GM19455 (cell line): ENCODE measurements around the gene SCRN3.
"Not testable (repeated sequence)": the region's sequence is repeated elsewhere in the genome, so short reads cannot be mapped to it uniquely, and the experiment has no call there.

ENCODE experiments used
- ATAC-seq: cut with Tn5 transposase; IDR thresholded peaks from one replicate; pipeline ENCODE4 v1.9.1; 2021; ENCODE audit not compliant: unreplicated experiment

The SCRN3 gene, protein sequence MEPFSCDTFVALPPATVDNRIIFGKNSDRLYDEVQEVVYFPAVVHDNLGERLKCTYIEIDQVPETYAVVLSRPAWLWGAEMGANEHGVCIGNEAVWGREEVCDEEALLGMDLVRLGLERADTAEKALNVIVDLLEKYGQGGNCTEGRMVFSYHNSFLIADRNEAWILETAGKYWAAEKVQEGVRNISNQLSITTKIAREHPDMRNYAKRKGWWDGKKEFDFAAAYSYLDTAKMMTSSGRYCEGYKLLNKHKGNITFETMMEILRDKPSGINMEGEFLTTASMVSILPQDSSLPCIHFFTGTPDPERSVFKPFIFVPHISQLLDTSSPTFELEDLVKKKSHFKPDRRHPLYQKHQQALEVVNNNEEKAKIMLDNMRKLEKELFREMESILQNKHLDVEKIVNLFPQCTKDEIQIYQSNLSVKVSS

DNA sequence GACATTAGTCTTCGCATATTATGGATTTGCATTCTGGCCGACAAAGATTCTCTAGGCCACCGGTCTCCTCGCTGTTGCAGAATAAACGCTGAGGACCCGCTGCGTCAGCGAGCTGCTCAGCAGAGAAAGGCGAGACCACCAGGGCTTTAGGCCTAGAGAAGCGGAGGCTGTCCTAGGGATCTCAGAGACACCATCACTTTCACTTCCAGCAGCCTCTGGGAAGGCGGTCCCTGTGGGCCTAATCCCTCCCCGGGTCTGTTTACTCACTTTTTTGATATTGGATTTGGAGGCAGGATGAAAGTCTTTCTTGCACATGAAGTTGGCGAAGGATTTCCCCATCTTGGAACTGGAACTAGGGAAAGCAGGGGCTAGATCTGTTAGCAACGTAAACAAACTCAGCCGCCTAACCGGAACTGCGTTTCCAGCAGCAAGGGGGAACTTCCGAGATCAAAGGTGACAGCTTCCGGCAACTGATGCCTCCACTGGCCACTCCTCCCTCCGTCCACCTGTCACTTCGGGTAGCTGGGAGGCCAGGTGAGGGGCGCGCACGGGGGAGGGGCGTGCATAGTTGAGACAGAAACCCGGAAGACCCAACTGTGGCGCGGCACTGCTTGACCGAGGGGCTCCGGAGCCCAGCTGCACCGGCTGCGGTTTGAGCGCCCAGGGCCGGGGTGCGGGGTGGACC lies at the start of gene SCRN3:
SCRN3 (plus strand) TSS at position 447 of the 685 bp plus-strand sequence. CDS start 2,554 bp downstream, outside the sequence.
- ATAC-seq, result peak; percentile 97

DNA sequence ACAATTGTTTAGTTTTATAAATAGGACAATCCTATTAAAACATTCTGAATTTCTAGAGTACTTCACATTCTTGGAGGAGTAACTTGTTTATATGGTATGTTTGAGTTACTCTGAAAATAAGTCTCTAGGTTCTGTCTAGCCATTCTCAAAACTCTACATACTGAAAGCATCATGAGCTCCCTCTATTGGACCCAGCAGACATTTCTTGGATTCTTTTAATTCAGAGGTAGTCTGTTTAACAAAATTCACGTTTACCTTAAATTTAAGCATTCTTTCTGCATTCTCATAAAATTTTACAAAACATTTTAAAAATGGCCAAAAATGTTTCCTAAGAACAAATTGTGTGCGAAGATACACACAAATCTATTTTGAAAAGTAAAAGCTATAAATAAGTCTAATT lies 45.5 kb upstream of the SCRN3 start:
- no peak for ATAC-seq

DNA sequence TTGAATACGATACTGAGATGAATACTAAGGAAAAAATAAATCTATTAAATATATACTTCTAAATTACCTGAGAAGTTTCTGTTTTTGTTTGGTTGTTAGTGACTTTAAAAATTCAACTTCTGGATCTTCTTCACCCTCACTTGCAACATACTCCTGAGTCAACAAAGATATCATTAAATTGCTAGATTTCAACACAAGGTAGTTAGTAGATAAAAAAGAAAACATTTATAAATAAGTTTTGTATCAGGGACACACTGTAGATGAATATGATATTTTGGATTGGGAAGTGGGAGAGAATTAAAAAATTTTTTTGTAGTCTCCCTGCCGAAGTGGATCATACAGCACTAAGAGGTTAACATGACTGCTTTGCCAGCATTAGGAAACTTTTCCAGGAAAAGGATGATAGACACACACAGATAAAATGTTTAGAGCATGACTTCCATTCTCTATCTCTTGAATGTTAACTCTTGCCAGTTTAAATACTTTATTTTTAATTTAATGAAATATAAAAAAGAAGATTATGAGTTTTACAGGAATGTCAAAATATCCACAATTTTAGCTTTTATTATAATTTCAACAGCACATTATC lies 44.8 kb upstream of the SCRN3 start:
- ATAC-seq, result no peak

DNA sequence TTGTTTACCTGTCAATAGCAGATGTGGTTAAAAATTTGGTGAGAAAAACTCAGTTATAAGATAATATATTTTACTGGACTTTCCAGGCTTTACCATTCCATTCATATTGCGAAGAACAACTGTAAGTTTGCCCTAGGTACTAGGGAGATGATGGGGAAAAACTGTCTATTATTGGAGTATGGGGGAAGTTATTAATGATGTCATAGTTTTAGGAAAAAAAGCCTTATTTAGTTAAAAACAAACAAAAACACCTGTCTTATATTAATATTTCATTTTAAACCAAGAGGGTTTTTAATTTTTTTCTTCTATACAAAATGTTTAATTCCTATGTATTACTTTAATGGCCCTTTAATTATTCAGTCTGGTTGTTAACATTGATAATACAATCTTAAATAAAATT lies 42.5 kb upstream of the SCRN3 start:
- ATAC-seq, result no peak

DNA sequence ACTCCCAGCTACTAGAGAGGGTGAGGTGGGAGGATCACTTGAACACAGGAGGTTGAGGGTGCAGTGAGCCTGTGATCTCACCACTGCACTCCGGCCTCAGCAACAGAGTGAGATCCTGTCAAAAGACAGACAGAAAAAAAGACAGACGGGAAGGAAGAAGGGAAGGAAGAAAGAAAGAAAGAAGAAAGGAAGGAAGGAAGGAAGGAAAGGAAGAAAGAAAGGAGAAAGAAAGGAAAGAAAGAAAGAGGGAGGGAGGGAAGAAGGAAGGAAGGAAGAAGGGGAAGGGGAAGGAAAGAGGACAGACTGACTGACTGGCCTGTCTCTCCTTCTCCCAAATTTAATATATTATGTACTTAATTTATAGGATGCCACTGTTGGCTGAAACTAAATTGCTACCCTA lies 39.2 kb upstream of the SCRN3 start:
- no peak for ATAC-seq

DNA sequence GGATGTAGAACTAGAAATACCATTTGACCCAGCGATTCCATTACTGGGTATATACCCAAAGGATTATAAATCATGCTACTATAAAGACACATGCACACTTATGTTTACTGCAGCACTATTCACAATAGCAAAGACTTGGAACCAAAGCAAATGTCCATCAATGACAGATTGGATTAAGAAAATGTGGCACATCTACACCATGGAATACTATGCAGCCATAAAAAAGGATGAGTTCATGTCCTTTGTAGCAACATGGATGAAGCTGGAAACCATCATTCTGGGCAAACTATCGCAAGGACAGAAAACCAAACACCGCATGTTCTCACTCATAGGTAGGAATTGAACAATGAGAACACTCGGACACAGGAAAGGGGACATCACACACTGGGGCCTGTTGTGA lies 35.9 kb upstream of the SCRN3 start:
- ATAC-seq, result not testable (repeated sequence)

DNA sequence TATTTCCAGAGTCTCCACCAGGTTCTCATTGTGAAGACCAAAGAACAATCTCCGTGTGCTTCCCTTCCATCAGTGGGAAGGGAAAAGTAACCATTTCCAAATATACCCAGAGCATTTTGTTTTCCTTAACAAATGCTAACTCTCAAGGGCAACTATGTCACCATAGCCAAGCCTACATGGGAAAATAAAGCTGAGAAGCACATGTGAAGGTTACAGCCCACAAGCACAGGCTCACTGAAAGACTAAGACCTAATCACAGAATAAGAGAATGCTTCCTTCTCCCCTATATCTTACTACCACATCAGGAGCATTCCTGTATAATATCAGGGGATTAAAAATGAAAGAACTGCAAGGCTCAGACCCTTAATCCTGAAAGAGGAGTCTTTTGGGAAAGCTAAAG lies 32.6 kb upstream of the SCRN3 start:
- no peak for ATAC-seq

DNA sequence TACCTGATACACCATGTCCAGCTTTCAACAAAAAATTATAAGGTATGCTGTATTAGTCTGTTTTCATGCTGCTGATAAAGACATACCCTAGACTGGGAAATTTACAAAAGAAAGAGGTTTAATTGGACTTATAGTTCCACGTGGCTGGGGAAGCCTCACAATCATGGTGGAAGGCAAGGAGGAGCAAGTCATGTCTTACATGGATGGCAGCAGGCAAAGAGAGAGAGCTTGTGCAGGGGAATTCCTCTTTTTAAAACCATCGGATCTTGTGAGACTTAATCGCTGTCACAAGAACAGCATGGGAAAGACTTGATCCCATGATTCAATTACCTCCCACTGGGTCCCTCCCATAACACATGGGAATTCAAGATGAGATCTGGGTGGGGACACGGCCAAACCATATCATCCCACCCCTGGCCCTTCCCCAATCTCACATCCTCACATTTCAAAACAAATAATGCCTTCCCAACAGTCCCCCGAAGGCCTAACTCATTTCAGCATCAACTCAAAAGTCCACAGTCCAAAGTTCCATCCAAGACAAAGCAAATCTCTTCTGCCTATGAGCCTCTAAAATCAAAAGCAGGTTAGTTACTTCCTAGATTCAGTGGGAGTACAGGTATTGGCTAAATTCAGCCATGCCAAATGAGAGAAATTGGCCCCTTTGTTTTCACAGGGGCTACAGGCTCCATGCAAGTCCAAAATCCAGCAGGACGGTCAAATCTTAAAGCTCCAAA lies 31.9 kb upstream of the SCRN3 start:
- not testable (repeated sequence) for ATAC-seq

DNA sequence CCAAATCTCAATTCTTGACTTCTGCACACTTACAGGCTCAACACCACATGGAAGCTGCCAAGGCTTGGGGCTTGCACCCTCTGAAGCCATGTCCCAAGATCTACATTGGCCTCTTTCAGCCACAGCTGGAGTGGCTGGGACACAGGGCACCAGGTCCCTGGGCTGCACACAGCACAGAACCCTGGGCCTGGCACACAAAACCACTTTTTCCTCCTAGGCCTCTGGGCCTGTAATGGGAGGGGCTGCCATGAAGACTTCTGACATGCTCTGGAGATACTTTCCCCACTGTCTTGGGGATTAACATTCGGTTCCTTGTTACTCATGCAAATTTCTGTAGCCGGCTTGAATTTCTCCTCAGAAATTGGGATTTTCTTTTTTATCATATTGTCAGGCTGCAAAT lies 30.9 kb upstream of the SCRN3 start:
- no peak for ATAC-seq

DNA sequence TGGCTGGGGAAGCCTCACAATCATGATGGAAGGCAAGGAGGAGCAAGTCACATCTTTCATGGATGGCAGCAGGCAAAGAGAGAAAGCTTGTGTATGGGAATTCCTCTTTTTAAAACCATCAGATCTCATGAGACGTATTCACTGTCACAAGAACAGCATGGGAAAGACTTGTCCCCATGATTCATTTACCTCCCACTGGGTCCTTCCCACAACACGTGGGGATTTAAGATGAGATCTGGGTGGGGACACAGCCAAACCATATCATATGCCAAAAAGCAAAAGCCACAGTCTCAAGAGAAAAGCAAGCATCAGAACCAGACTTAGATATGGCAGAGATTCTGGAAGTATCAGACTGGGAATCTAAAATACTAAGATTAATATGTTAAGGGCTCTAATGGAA lies 30.0 kb upstream of the SCRN3 start:
- no peak for ATAC-seq

DNA sequence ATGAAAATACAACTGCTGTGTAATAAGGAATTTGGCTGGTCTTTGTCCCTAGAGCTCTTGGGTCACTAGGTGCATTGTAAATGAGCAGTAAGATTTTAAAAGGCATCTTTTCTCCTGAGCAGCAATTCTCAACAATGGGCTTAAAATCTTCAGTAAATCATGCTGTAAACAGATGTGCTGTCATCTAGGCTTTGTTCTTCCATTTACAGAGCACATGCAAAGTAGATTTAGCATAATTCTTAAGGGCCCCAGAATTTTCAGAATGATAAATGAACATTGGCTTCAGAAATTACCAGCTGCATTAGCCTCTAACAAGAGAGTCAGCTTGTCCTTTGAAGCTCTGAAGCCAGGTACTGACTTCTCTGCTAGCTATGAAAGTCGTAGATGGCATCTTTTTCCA lies 26.8 kb upstream of the SCRN3 start:
- ATAC-seq, result no peak

DNA sequence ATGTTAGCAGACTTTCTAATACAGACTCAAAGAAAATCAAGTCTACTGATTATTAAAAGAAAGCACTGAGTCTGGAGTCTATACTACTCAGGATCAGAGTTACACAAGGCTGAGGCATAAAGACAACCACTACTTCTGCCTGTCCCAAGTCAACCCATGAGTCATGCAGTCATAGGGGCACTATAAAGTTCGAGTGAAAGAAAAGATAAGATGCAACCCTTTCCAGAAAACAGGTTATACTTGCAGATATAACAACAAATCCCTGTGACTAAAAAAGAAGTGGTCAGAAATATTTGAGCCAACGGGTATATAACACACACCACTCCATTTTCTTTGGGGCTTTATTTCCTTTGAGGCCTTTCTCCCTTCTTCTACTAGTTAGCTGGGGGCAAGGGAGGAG lies 18.6 kb upstream of the SCRN3 start:
- no peak for ATAC-seq

DNA sequence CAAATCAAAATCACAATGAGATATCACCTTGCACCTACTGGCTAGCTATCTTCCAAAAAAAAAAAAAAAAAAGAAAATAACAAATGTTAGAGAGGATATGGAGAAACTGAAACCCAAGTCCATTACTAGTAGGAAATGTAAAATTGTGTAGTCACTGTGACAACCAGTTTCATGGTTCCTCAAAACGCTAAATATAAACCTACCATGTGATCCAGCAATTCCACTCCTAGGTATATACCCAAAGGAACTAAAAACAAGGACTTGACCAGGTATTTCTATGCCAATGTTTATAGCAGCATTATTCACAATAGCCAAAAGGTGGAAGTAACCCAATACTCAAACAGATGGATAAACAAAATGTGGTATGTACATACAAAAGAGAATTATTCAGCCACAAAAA lies 11.7 kb upstream of the SCRN3 start:
- no peak for ATAC-seq

DNA sequence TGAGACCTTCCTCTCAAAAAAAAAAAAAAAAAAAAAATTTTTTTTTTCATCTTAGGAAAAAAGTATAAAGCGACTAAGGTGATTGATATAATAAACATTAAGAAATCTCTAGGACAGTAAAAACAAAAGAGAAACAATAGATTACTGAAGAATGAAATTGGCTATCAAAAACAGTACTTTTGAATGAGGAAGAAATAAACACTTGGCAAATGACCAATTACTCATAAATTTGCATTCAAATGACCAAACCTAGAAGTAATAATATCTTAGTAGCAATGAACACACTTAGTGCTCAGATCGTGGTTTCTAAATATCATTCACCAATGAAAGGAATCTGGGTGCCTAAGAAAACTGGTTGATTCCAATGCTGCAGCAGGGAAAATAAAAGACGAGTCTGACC lies 10.3 kb upstream of the SCRN3 start:
- ATAC-seq, result no peak

DNA sequence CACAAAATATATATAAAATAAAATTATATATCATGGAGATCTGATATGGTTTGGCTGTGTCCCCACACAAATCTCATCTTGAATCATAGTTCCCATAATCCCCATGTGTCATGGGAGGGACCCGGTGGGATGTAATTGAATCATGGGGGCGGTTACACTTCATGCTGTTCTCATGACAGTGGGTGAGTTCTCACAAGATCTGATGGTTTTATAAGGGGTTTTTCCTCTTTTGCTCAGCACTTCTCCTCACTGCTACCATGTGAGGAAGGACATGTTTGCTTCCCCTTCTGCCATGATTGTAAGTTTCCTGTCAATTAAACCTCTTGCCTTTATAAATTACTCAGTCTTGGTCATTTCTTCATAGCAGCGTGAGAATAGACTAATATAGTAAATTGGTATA lies 6.8 kb upstream of the SCRN3 start:
- ATAC-seq, result not testable (repeated sequence)

DNA sequence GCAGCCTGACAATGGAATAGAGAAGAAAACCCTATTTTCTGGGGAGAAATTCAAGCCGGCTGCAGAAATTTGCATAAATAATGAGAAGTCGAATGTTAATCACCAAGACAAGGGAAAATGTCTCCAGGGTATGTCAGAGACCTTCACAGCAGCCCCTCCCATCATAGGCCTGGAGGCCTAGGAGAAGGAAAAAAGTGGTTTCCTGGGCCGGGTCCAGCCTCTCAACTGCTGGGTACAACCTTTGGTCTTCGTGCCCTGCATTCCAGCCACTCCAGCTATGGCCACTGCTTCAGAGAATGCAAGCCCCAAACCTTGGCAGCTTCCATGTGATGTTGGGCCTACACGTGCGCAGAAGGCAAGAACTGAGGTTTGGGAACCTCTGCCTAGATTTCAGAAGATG lies 6.0 kb upstream of the SCRN3 start:
- no peak for ATAC-seq

DNA sequence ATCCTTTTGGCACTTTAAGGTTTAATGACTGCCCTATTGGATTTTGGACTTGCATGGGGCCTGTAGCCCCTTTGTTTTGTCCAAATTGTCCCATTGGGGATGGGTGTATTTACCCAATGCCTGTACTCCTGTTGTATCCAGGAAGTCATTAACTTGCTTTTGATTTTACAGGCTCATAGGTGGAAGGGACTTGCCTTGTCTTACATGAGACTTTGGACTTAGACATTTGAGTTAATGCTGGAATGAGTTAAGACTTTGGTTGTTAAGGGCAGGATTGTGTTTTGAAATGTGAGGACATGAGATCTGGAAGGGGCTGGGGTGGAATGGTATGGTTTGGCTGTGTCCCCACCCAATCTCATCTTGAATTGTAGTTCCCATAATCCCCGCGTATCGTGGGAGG lies 5.2 kb upstream of the SCRN3 start:
- not testable (repeated sequence) for ATAC-seq

DNA sequence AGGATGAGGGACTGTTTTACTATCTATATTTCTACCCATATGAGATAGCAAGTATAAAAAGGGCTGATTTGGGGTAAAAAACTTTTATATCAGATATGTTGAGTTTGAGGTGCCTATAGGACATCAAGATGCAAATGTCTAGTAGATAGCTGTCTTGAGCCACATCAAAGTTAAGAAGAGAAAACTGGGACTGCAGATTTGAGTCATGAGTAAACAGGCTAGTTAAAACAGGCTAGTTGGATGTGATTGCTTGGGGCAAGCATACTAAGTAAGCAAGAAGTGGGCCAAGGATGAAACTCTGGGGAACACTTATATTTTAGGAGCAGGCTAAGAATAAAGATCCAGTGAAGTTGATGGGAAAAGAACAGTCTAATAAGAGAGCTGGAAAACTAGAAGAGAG lies 2.8 kb upstream of the SCRN3 start:
- no peak for ATAC-seq

DNA sequence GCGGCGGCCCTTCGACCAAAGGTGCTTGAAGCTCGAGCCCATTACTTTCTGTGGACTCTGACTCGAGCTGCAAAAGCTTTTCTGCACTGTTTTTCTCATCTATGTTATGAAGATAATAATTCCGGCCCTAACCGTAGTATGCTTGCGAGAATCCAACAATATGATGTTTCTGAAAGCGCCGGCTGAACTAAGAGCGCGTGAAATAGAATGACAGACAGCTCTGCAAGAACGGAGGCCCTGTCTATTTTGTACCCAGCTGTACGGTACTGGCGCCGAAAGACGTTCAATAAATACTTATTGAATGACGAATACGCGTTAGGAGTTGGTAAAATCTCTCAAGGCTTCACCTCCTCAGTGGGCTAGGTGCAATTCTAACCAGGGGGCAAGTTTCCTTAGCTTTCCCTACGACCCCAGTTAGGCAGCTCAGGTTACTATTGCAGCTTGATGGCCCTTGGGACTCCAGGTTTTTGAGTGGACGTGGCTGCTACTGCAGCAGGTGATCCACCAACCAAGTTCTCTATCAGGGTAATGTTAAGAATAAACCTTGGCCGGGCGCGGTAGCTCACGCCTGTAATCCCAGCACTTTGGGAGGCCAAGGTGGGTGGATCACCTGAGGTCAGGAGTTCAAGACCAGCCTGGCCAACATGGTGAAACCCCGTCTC lies 570 bp downstream of the SCRN3 start:
- ATAC-seq, result peak; percentile 35

DNA sequence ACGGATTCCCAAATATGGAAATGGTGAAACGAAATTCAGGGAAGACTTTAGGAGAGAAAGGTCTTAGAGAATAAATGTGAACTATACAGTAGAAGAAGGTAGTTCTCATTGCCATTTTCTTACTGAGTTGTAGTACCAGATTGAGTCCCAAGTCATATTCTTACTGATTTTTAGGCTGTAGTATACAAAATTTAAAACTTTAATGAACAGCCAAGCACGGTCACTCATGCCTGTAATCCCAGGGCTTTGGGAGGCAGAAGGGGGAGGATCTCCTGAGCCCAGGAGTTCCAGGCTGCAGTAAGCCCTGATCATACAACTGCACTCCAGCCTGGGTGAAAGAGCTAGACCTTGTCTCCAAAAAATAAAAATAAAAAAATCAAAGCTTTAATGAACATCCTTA lies 2.2 kb downstream of the SCRN3 start:
- ATAC-seq, result no peak

DNA sequence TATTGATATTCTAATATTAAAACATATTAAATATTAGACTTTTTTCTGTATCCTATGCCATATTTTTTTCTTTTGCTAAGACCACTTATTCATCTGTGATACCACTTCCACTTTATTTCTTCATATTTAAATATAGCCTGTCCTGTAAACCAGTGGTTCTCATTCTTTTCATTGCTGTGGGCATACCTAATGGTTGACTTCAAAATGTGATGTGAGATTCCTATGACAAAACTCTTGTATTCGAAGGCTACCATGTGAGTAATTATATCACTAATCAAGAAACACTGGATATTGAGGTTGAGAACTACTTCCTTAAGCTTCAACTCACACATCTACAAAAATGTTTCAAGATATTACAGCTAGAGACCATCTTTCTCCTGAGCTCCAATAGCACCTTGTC lies 3.6 kb downstream of the SCRN3 start:
- no peak for ATAC-seq
